Breast epithelium (tissue), 4 donors: ENCODE measurements around the gene GPC5. TPM values are rescaled to one million over a fixed set of nuclear protein-coding genes. Genes with fewer than 3 reads are reported as not detected.

ENCODE experiments used
- DNase-seq, 2 donors: peaks; one replicate each; pipeline ENCODE4 v3.0.0-alpha.2; 2019; ENCODE audit warnings: low spot score in 2 of 2
- H3K27ac ChIP-seq, 2 donors: fragments of 200-600 bp; sonication (generic) in 1 of 2; one replicate each; pipeline ENCODE4 v1.5.1; 2016 to 2019; ENCODE audit warnings: mild to moderate bottlenecking in 1 of 2
- H3K27me3 ChIP-seq, 2 donors: fragments of 200-600 bp; sonication (generic) in 1 of 2; one replicate each; pipeline versions ENCODE4 v1.5.1 to v1.6.0; 2017 to 2019; ENCODE audit warnings: control low read depth in 1 of 2, mild to moderate bottlenecking in 1 of 2
- H3K36me3 ChIP-seq: fragments of 200-600 bp; one replicate; pipeline ENCODE4 v1.5.1; 2019
- H3K4me1 ChIP-seq, 2 donors: fragments of 200-600 bp; sonication (generic); one replicate each; pipeline ENCODE4 v1.5.1; 2016 to 2019; ENCODE audit warnings: control low read depth in 1 of 2
- H3K4me3 ChIP-seq, 3 donors: fragments of 200-600 bp; sonication (generic); 1 replicate in 2 of 3; 2 replicates in 1 of 3; pipeline ENCODE4 v1.5.1; 2016 to 2019; ENCODE audit warnings: mild to moderate bottlenecking in 3 of 3, moderate library complexity in 2 of 3
- H3K9me3 ChIP-seq, 2 donors: fragments of 200-600 bp; sonication (generic) in 1 of 2; one replicate each; pipeline ENCODE4 v1.5.1; 2016 to 2019; ENCODE audit warnings: control low read depth in 1 of 2
- POLR2A ChIP-seq: fragments of 450-650 bp; IDR thresholded peaks from one replicate; pipeline ENCODE4 v1.6.1; 2016; ENCODE audit warnings: antibody characterized with exemption, mild to moderate bottlenecking, moderate library complexity
- POLR2AphosphoS5 ChIP-seq, 3 donors: sonication (generic); formaldehyde crosslinking; IDR thresholded peaks; one replicate each; pipeline ENCODE4 v1.6.1; 2017; ENCODE audit warnings: antibody characterized with exemption in 3 of 3
- intact Hi-C: fragments of 100-400 bp; cut with DNase I; formaldehyde crosslinking; loops from one replicate; pipeline ENCODE4 v1.15.1; 2023; ENCODE audit warnings: low total_unique reads
- total RNA-seq, 3 donors: library from RNA; depleted of rRNA; stranded (reverse); fragments of >200 nt; gene quantifications; one replicate each; pipeline ENCODE4 v1.1.0, GENCODE V29; 2016
- TF ChIP-seq, protein P1 (sequence below), 3 donors: fragments of 450-650 bp; IDR thresholded peaks; one replicate each; pipeline ENCODE4 v1.5.1; 2016 to 2017; ENCODE audit warnings: antibody characterized with exemption in 3 of 3, mild to moderate bottlenecking in 3 of 3, moderate library complexity in 3 of 3

GPC5 gene
- total RNA-seq, 3 donors from 2014 or later: 0.88 to 0.98 TPM; not detected in 1

DNA sequence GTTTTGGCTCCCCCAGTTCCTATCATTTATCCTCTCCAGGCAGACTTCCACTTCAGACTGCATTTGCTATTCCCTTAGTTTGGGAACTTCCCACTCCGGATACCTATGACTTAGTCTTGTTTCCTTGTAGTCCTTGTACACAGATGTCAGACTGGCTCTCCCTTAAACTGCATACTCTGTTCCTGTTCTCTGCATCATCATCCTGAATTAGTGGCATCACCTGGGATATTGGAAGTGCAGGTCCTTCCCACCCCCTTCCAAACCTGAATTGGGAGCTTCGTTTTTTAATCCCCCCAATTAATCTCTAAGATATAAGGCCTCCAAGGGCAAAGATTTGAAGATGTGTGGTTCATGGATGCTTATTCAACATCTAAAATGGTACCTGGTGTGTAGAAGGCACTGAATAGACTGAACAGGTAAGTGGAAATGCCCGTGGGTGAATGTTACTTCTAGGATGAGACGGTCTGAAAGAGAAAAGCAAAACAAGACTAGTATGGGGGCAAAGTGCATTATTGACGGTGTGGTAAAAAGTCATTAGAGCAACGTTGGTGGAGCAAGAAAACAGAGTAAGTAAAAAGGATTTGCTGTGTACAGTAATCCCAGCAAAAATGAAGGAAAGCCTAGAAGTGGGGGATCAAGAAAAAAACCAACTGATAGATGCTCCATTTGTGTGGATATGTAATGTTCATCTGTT lies 41.4 kb upstream of the GPC5 start:
- no peaks in the 10 kb centered on the region for H3K9me3 ChIP-seq
- no peak overlapping the region for H3K27ac ChIP-seq
- no peak overlapping the region for H3K4me3 ChIP-seq
- H3K27me3 ChIP-seq: no peaks in the 10 kb centered on the region
- H3K36me3 ChIP-seq: no peaks in the 10 kb centered on the region
- no peak for DNase-seq
- no peak for TF ChIP-seq POLR2AphosphoS5 (IDR thresholded peaks at IDR 0.05)
- TF ChIP-seq POLR2A: no peak
- TF ChIP-seq, protein P1, sequence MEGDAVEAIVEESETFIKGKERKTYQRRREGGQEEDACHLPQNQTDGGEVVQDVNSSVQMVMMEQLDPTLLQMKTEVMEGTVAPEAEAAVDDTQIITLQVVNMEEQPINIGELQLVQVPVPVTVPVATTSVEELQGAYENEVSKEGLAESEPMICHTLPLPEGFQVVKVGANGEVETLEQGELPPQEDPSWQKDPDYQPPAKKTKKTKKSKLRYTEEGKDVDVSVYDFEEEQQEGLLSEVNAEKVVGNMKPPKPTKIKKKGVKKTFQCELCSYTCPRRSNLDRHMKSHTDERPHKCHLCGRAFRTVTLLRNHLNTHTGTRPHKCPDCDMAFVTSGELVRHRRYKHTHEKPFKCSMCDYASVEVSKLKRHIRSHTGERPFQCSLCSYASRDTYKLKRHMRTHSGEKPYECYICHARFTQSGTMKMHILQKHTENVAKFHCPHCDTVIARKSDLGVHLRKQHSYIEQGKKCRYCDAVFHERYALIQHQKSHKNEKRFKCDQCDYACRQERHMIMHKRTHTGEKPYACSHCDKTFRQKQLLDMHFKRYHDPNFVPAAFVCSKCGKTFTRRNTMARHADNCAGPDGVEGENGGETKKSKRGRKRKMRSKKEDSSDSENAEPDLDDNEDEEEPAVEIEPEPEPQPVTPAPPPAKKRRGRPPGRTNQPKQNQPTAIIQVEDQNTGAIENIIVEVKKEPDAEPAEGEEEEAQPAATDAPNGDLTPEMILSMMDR (IDR thresholded peaks at IDR 0.05): no peak
- intact Hi-C loops: no loop called here
- H3K4me1 ChIP-seq: no peaks in the 10 kb centered on the region

DNA sequence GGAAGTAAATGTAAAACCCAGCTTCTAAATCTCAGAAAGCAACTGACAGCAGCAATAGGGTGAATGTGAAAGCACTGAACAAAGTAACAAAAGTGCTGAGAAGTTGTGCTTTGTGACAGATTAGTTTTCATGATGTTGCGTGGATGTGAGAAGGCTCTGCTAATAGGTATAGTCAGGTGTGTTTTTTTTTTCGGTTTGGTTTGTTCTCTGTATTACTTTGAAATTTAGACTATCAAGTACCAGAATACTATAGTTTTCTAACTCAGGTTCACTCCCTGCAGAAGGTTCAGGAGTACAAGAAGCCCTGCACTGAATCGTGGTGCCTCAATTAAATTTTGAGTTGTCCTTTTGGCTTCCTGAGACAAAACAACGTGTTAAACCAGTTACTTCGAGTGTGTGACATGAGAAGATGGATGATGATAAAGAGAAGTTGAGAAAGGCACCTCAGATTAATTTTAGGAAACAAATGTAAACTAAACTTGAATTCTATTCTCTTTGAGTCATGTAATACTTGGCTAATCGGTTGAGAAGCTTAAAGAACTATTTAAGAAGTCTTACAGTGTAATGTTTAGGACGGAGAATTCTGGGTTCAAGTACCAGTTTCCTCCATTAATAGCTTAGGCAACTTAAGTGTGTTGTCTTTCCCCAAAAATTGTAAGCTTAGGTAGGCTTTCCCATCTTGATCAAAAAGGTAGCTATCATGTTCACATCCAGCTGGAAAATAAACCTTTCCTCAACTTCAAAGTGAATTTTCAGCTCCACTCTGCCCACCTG lies 40.6 kb upstream of the GPC5 start:
- TF ChIP-seq POLR2A (no peak), POLR2AphosphoS5 (IDR thresholded peaks at IDR 0.05) (no peak)
- TF ChIP-seq, protein P1 (IDR thresholded peaks at IDR 0.05): no peak
- intact Hi-C loops: no loop called here
- Histone ChIP-seq H3K36me3 (no peaks in the 10 kb centered on the region), H3K4me1 (no peaks in the 10 kb centered on the region), H3K4me3 (no peak overlapping the region), H3K27me3 (no peaks in the 10 kb centered on the region), H3K27ac (no peak overlapping the region), H3K9me3 (no peaks in the 10 kb centered on the region)
- DNase-seq: no peak

DNA sequence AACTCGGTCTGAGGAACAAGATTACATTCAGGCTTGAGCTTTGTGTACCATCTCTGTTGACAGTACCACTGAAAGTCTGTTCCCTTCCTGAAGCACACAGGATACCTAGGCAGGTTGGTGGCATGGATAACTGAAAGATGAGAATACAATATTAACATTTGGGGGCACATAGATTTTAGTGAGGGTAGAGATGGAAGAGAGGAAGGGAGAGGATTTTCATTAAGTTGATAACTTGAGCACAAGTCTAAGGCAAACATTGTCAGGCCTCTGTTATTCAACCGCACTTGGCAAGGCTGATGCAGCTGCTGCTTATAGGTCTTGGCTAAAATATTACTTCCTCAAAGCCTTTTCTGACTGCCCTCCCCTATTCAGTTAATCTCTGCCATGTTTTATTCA lies 40.0 kb upstream of the GPC5 start:
- Histone ChIP-seq H3K27me3 (no peaks in the 10 kb centered on the region), H3K27ac (no peak overlapping the region), H3K4me3 (no peak overlapping the region), H3K4me1 (no peaks in the 10 kb centered on the region), H3K36me3 (no peaks in the 10 kb centered on the region), H3K9me3 (no peaks in the 10 kb centered on the region)
- no peak for DNase-seq
- TF ChIP-seq POLR2AphosphoS5 (IDR thresholded peaks at IDR 0.05) (no peak), POLR2A (no peak)
- TF ChIP-seq, protein P1 (IDR thresholded peaks at IDR 0.05): no peak
- intact Hi-C loops: no loop called here

DNA sequence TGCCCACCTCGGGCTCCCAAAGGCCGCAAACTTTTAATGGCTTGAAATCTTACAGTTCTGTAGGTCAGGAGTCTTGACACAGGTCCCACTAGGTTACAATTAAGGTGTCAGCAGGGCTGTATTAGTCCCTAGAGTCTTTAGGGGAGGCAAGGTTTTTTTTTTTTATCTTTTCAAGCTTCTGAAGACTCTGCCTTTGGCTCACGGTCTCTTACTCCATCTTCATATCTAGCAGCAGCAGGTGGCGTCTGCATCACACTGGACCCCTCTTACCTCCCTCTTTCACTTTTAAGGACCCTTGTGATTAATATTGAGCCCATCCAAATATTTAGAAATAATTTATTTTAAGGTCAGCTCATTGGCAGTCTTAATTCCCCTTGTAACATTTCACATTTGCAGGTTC lies 39.3 kb upstream of the GPC5 start:
- H3K9me3 ChIP-seq: no peaks in the 10 kb centered on the region
- H3K4me1 ChIP-seq: no peaks in the 10 kb centered on the region
- H3K27me3 ChIP-seq: no peaks in the 10 kb centered on the region
- H3K27ac ChIP-seq: no peak overlapping the region
- intact Hi-C loops: no loop called here
- TF ChIP-seq, protein P1 (IDR thresholded peaks at IDR 0.05): no peak
- TF ChIP-seq POLR2AphosphoS5 (IDR thresholded peaks at IDR 0.05) (no peak), POLR2A (no peak)
- H3K4me3 ChIP-seq: no peak overlapping the region
- H3K36me3 ChIP-seq: no peaks in the 10 kb centered on the region
- DNase-seq: no peak

DNA sequence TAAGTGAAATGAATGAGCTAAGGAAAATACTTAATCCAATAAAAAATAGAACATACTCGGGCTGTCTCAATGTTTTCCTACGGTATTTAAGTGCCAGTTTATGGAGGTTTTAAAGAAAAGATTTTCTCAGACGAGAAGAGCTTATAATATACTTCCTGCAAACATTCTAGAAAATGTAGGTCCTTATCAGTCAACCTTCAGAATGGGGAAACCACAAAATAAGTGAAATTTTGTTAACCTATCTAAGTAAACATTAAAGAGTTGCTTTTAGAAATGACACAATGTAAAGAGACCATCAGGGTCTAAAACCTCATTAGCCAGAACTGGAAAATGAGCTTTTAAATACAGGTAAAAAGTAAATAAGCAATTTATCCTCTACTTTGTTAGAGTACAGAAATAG lies 38.8 kb upstream of the GPC5 start:
- intact Hi-C loops: no loop called here

More for the DNA sequence above, 38.8 kb upstream of the GPC5 start:
- Histone ChIP-seq H3K27ac (no peak overlapping the region), H3K9me3 (no peaks in the 10 kb centered on the region), H3K36me3 (no peaks in the 10 kb centered on the region), H3K27me3 (no peaks in the 10 kb centered on the region), H3K4me1 (no peaks in the 10 kb centered on the region), H3K4me3 (no peak overlapping the region)
- no peak for DNase-seq
- TF ChIP-seq, protein P1 (IDR thresholded peaks at IDR 0.05): no peak
- TF ChIP-seq POLR2A (no peak), POLR2AphosphoS5 (IDR thresholded peaks at IDR 0.05) (no peak)
